GM12872 (cell line): ENCODE data around the gene MEIOC.

Experiments used
- CTCF ChIP-seq: IDR thresholded peaks from 3 replicates; pipeline ENCODE4 v1.5.1; 2011; ENCODE audit warnings: low read depth, mild to moderate bottlenecking, low read length, moderate library complexity; ENCODE audit not compliant: insufficient read depth

The MEIOC gene

GRCh38 chr17:44655983-44656710, at the start of gene MEIOC:
TSS of gene MEIOC (plus strand) at chr17:44656468. CDS start at chr17:44656614, 146 bp downstream.
- no peak for TF ChIP-seq CTCF

- TF ChIP-seq CTCF, result no peak
Observed at GRCh38 chr17:44606658-44607057, 49.6 kb upstream of the MEIOC start.

- TF ChIP-seq CTCF, result no peak
Observed at GRCh38 chr17:44607836-44608690, 48.2 kb upstream of the MEIOC start.

- no peak for TF ChIP-seq CTCF
Observed at GRCh38 chr17:44608727-44609435, 47.4 kb upstream of the MEIOC start.

- no peak for TF ChIP-seq CTCF
Observed at GRCh38 chr17:44610331-44610730, 45.9 kb upstream of the MEIOC start.

- no peak for TF ChIP-seq CTCF
Observed at GRCh38 chr17:44610871-44611270, 45.4 kb upstream of the MEIOC start.

- no peak for TF ChIP-seq CTCF
Observed at GRCh38 chr17:44614862-44615261, 41.4 kb upstream of the MEIOC start.
